Adipocyte (in vitro differentiated cells): ENCODE data around the gene EEA1.
"Not testable (repeated sequence)": the region's sequence is repeated elsewhere in the genome, so short reads cannot be mapped to it uniquely, and the experiment has no call there.

ENCODE experiments used
- DNase-seq: peaks from one replicate; pipeline ENCODE4 v3.0.0-alpha.2; 2015; ENCODE audit warnings: low read depth
- H3K27me3 ChIP-seq: replicated peaks from 2 replicates; pipeline ENCODE4 v1.7.0; 2013; ENCODE audit warnings: mild to moderate bottlenecking, low read length, moderate library complexity; ENCODE audit not compliant: control insufficient read depth, insufficient read depth
- H3K36me3 ChIP-seq: 2 replicates; pipeline ENCODE4 v1.7.0; 2013; ENCODE audit warnings: low read length, mild to moderate bottlenecking, moderate library complexity; ENCODE audit not compliant: control insufficient read depth, insufficient read depth, severe bottlenecking
- H3K4me1 ChIP-seq: 2 replicates; pipeline ENCODE4 v1.7.0; 2013; ENCODE audit warnings: mild to moderate bottlenecking, low read length, moderate library complexity; ENCODE audit not compliant: control insufficient read depth, insufficient read depth
- H3K4me3 ChIP-seq: 2 replicates; pipeline ENCODE4 v1.7.0; 2013; ENCODE audit warnings: mild to moderate bottlenecking, low read length, moderate library complexity
- H3K9ac ChIP-seq: 2 replicates; pipeline ENCODE4 v1.7.0; 2013; ENCODE audit warnings: mild to moderate bottlenecking, low read length, moderate library complexity
- H3K9me3 ChIP-seq: 2 replicates; pipeline ENCODE4 v1.7.0; 2013; ENCODE audit warnings: mild to moderate bottlenecking, low read length, moderate library complexity; ENCODE audit not compliant: control insufficient read depth

Gene EEA1

DNA sequence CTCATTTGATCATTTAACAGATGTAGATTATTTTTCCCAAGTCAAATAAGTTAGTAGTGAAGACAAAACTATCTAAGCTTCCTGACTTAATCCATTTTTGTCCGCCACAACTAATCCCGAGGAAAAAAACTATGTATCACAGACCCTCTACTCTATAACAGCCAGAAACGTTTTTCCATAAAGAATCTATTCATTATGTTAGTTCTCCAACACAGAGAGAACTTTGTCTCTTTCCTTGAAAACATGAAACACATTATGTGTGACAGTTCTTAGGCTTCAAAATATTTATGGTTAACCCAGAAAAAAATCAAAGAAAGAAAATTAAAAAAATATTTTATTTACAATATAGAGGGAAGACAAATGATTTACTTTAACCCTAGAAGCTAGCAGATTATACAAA lies 126.2 kb downstream of the EEA1 start:
- Histone ChIP-seq H3K4me3 (no peak overlapping the region), H3K9ac (no peak overlapping the region), H3K4me1 (no peaks in the 10 kb centered on the region), H3K27me3 (no peaks in the 10 kb centered on the region), H3K9me3 (peaks cover 5% of the 10 kb centered on the region), H3K36me3 (peaks cover 80% of the 10 kb centered on the region)
- DNase-seq, result no peak

GRCh38 chr12:92796650-92797049 lies 132.4 kb downstream of the EEA1 start:
- no peak for DNase-seq
- Histone ChIP-seq H3K9ac (no peak overlapping the region), H3K36me3 (peaks cover 65% of the 10 kb centered on the region), H3K4me1 (no peaks in the 10 kb centered on the region), H3K9me3 (no peaks in the 10 kb centered on the region), H3K27me3 (no peaks in the 10 kb centered on the region), H3K4me3 (no peak overlapping the region)

GRCh38 chr12:92794814-92795213 lies 134.3 kb downstream of the EEA1 start:
- no peak for DNase-seq
- Histone ChIP-seq H3K9ac (no peak overlapping the region), H3K4me3 (no peak overlapping the region), H3K9me3 (peaks cover 3% of the 10 kb centered on the region), H3K36me3 (peaks cover 47% of the 10 kb centered on the region), H3K4me1 (no peaks in the 10 kb centered on the region), H3K27me3 (no peaks in the 10 kb centered on the region)

- H3K27me3 ChIP-seq, H3K4me1 ChIP-seq, H3K9me3 ChIP-seq, DNase-seq, H3K9ac ChIP-seq, H3K4me3 ChIP-seq: not testable (repeated sequence)
- peaks cover 48% of the 10 kb centered on the region for H3K36me3 ChIP-seq
These were observed 134.7 kb downstream of the EEA1 start for GRCh38 chr12:92794356-92794755.

- H3K4me3 ChIP-seq, result no peak overlapping the region
- DNase-seq, result peak; percentile 52
- no peaks in the 10 kb centered on the region for H3K27me3 ChIP-seq
- peaks cover 46% of the 10 kb centered on the region for H3K4me1 ChIP-seq
- H3K9me3 ChIP-seq, result no peaks in the 10 kb centered on the region
- no peak overlapping the region for H3K9ac ChIP-seq
- H3K36me3 ChIP-seq, result peaks cover 37% of the 10 kb centered on the region
These were observed 143.1 kb downstream of the EEA1 start for GRCh38 chr12:92786045-92786444.

DNA sequence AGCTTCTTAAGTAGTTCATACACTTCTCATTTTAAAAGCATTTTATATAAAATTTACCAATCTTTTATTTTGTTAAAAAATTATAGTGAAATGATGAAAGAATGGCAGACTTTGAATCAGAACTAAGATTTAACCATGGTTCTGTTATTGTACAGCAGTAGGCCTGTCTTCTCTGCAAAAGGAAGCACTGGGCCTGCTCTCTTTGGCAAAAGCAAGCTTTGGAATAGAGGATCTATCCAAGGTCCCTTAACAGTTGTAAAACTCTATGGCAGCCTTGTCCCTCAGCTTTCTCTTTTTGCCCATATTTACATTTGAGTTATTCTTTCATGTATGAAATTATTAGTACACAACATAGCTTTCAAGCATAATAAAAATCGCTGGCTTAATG lies 143.5 kb downstream of the EEA1 start:
- Histone ChIP-seq H3K4me1 (peaks cover 46% of the 10 kb centered on the region), H3K9ac (no peak overlapping the region), H3K27me3 (no peaks in the 10 kb centered on the region), H3K36me3 (peaks cover 39% of the 10 kb centered on the region), H3K9me3 (no peaks in the 10 kb centered on the region), H3K4me3 (no peak overlapping the region)
- DNase-seq, result no peak

DNA sequence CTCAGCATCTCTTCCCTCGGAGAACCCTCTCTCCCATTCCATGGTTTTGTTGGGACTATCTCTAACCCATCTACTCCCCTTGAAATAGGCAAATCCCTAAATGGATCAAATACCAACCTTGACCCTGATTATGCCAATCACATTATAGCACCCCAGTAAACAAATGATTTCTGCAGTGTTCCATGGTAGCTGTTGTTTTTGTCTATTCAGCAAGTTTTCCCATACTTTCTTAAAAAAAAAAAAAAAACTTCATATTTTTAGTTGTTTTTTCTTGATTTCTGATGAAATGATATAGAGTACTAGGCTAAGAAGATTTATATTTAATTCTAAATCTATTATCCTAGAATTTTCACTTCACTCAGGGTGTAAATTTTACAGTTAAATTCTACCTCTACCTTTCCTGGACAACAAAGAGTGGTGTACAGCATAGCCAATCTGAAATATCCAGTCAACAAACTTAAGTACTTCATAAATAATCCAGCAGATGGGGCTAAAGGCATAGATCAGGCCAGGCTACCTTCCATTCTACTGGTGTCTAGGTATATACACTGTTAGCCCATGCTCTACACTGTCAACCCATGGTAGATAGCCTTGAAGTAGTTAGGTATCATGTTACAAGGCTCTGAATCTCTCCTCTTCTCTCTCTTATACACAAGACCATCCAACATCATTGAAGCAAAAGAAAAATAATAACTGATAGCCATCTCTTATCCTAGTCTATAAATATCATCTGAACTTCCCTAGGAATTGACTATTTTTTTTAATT lies 144.1 kb downstream of the EEA1 start:
- peak; percentile 73 for DNase-seq
- Histone ChIP-seq H3K9ac (peak overlapping the region; percentile 51), H3K9me3 (no peaks in the 10 kb centered on the region), H3K4me3 (no peak overlapping the region), H3K36me3 (peaks cover 39% of the 10 kb centered on the region), H3K4me1 (peaks cover 52% of the 10 kb centered on the region), H3K27me3 (no peaks in the 10 kb centered on the region)

DNA sequence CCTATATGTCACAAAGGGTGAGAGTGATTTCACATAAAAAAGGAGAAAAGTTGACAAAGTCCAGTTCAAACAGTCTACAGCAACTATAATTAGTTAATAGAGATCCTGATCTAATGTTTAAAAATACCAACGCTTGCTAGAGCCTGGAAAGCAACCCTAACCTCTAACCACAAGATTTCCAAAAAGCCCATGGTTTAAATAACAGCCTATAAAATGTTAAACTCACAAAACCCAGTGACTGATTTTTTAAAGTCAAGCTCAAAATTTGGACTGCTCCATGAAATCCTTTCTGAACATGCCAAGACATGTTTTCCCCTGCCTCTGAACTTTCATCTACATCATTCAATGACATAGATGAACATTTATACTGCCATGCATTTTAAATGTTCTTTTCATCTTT lies 144.7 kb downstream of the EEA1 start:
- Histone ChIP-seq H3K36me3 (peaks cover 39% of the 10 kb centered on the region), H3K4me3 (no peak overlapping the region), H3K27me3 (no peaks in the 10 kb centered on the region), H3K4me1 (peaks cover 59% of the 10 kb centered on the region), H3K9me3 (no peaks in the 10 kb centered on the region), H3K9ac (peak overlapping the region; percentile 51)
- DNase-seq, result peak; percentile 67

GRCh38 chr12:92779902-92780301 lies 149.2 kb downstream of the EEA1 start:
- Histone ChIP-seq H3K4me3 (no peak overlapping the region), H3K9ac (no peak overlapping the region), H3K9me3 (no peaks in the 10 kb centered on the region), H3K27me3 (no peaks in the 10 kb centered on the region), H3K36me3 (peaks cover 71% of the 10 kb centered on the region), H3K4me1 (peaks cover 52% of the 10 kb centered on the region)
- DNase-seq, result peak; percentile 70

- Histone ChIP-seq H3K9me3 (no peaks in the 10 kb centered on the region), H3K27me3 (no peaks in the 10 kb centered on the region), H3K36me3 (peaks cover 71% of the 10 kb centered on the region), H3K4me1 (peaks cover 43% of the 10 kb centered on the region), H3K9ac (no peak overlapping the region), H3K4me3 (no peak overlapping the region)
- no peak for DNase-seq
These were observed 150.6 kb downstream of the EEA1 start for GRCh38 chr12:92778525-92778924.

DNA sequence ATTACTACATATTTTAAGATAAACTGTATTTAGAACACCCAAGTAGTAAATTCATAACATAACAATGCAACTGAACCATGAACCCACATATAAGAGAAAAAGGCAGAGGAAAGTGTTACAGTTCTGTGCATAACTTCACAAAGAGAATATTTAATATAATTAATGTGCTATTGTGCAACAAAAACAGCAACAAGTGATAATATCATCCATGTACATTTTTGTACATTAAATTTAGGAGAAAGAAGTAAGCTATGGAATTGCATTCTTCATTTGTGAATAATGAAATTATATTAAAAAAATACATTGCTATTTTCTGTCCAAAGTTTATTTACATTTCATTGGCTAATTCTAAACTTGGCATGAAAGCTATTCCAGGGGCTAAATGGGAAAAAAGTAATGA lies 153.7 kb downstream of the EEA1 start:
- Histone ChIP-seq H3K4me1 (peaks cover 53% of the 10 kb centered on the region), H3K27me3 (no peaks in the 10 kb centered on the region), H3K4me3 (no peak overlapping the region), H3K9me3 (no peaks in the 10 kb centered on the region), H3K36me3 (peaks cover 50% of the 10 kb centered on the region), H3K9ac (no peak overlapping the region)
- DNase-seq, result no peak

- H3K9me3 ChIP-seq, result no peaks in the 10 kb centered on the region
- H3K9ac ChIP-seq, result no peak overlapping the region
- H3K27me3 ChIP-seq, result no peaks in the 10 kb centered on the region
- DNase-seq, result no peak
- no peak overlapping the region for H3K4me3 ChIP-seq
- H3K36me3 ChIP-seq, result peaks cover 17% of the 10 kb centered on the region
- H3K4me1 ChIP-seq, result peaks cover 60% of the 10 kb centered on the region
These were observed 158.1 kb downstream of the EEA1 start for GRCh38 chr12:92771001-92771400.
